HepG2 (cell line): ENCODE measurements around the gene CDCA5. TPM values are rescaled to one million over a fixed set of nuclear protein-coding genes. Genes with fewer than 3 reads are reported as not detected.
A peak's percentile ranks its signal among the peaks of the same experiment; 100 is the strongest.

ENCODE experiments used
- DPF2 ChIP-seq: sonication (generic); formaldehyde crosslinking; IDR thresholded peaks from 2 replicates; pipeline ENCODE4 v1.4.0; 2020; ENCODE audit warnings: mild to moderate bottlenecking, low read depth, missing genetic modification reagents, borderline replicate concordance
- ELF4 ChIP-seq: sonication (generic); formaldehyde crosslinking; IDR thresholded peaks from 2 replicates; pipeline ENCODE4 v1.5.0; 2020; ENCODE audit warnings: missing genetic modification reagents, mild to moderate bottlenecking, moderate library complexity, borderline replicate concordance
- HNF4A ChIP-seq: sonication (generic); formaldehyde crosslinking; IDR thresholded peaks from 2 replicates; pipeline ENCODE4 v1.4.0; 2020; ENCODE audit warnings: missing genetic modification reagents
- MAZ ChIP-seq, 2 experiments: sonication (generic) in 1 of 2; formaldehyde crosslinking in 1 of 2; IDR thresholded peaks; 2 replicates each; pipeline versions ENCODE4 v1.5.0 to v1.6.1; 2012 to 2020; ENCODE audit warnings: low read depth in 2 of 2, mild to moderate bottlenecking in 2 of 2, borderline replicate concordance in 1 of 2, improper control_type of control experiment in 1 of 2, low read length in 1 of 2, missing genetic modification reagents in 1 of 2, moderate library complexity in 1 of 2
- SSRP1 ChIP-seq: IDR thresholded peaks from 2 replicates; pipeline ENCODE4 v1.6.1; 2016; ENCODE audit warnings: control low read depth
- TEAD3 ChIP-seq: optimal IDR thresholded peaks from 2 replicates; pipeline ENCODE3; 2016; ENCODE audit warnings: borderline replicate concordance
- ZFX ChIP-seq: sonication (generic); formaldehyde crosslinking; IDR thresholded peaks from 2 replicates; pipeline ENCODE4 v1.4.0; 2020; ENCODE audit warnings: mild to moderate bottlenecking, low read depth, missing genetic modification reagents, moderate library complexity
- ZNF263 ChIP-seq: sonication (generic); formaldehyde crosslinking; IDR thresholded peaks from 2 replicates; pipeline ENCODE4 v1.4.0; 2020; ENCODE audit warnings: missing genetic modification reagents
- ZNF670 ChIP-seq: sonication (generic); formaldehyde crosslinking; IDR thresholded peaks from 2 replicates; pipeline ENCODE4 v1.8.0; 2022; ENCODE audit warnings: mild to moderate bottlenecking, missing genetic modification reagents, borderline replicate concordance
- ZNF816 ChIP-seq: sonication (generic); formaldehyde crosslinking; IDR thresholded peaks from 2 replicates; pipeline ENCODE4 v1.8.0; 2022; ENCODE audit warnings: missing genetic modification reagents, mild to moderate bottlenecking, borderline replicate concordance
- polyA plus RNA-seq, 8 experiments: library from polyadenylated mRNA; depleted of rRNA in 3 of 8; stranded (reverse) in 7 of 8; unstranded in 1 of 8; fragments of >200 nt; fragmentation: Illumina TruSeq in 4 of 8; extraction: Trizol in 4 of 8; gene quantifications; 2 replicates each; pipeline versions ENCODE4 v1.2.1 to v1.2.3, GENCODE V29; 2011 to 2016; ENCODE audit warnings: low read depth in 4 of 8, missing spikeins in 1 of 8, mixed read lengths in 1 of 8; ENCODE audit not compliant: insufficient read depth in 1 of 8
- total RNA-seq, 5 experiments: library from RNA; depleted of rRNA; stranded (reverse); fragments of >200 nt; fragmentation: Illumina TruSeq; extraction: Trizol; gene quantifications; 2 replicates each; pipeline ENCODE4 v1.2.3, GENCODE V29; 2016; ENCODE audit warnings: low read depth in 1 of 5
- TF ChIP-seq, protein P1 (sequence below): sonication (generic); formaldehyde crosslinking; IDR thresholded peaks from 2 replicates; pipeline ENCODE4 v1.4.0; 2020; ENCODE audit warnings: mild to moderate bottlenecking, low read depth, missing genetic modification reagents
- TF ChIP-seq, protein P2 (sequence below): sonication (generic); formaldehyde crosslinking; IDR thresholded peaks from 2 replicates; pipeline ENCODE4 v1.4.0; 2020; ENCODE audit warnings: low read depth, mild to moderate bottlenecking, missing genetic modification reagents
- TF ChIP-seq, protein P3 (sequence below): sonication (generic); formaldehyde crosslinking; IDR thresholded peaks from 2 replicates; pipeline ENCODE4 v1.8.1; 2023; ENCODE audit warnings: mild to moderate bottlenecking, missing genetic modification reagents
- TF ChIP-seq, protein P4 (sequence below): sonication (generic); formaldehyde crosslinking; IDR thresholded peaks from 2 replicates; pipeline ENCODE4 v1.4.0; 2020; ENCODE audit warnings: mild to moderate bottlenecking, missing genetic modification reagents
- TF ChIP-seq, protein P5 (sequence below): sonication (generic); formaldehyde crosslinking; IDR thresholded peaks from 2 replicates; pipeline ENCODE4 v1.9.0; 2022; ENCODE audit warnings: missing genetic modification reagents, mild to moderate bottlenecking, borderline replicate concordance
- TF ChIP-seq, protein P6 (sequence below): sonication (generic); formaldehyde crosslinking; conservative IDR thresholded peaks from 2 replicates; pipeline ENCODE4 v1.4.0; 2020; ENCODE audit warnings: missing genetic modification reagents

CDCA5 gene
- total and polyA plus RNA-seq, 2 of the 13 experiments (the other 11 are each of a cell fraction or from before 2014, with no cell fraction given), result 13.5 to 50.6 TPM

DNA sequence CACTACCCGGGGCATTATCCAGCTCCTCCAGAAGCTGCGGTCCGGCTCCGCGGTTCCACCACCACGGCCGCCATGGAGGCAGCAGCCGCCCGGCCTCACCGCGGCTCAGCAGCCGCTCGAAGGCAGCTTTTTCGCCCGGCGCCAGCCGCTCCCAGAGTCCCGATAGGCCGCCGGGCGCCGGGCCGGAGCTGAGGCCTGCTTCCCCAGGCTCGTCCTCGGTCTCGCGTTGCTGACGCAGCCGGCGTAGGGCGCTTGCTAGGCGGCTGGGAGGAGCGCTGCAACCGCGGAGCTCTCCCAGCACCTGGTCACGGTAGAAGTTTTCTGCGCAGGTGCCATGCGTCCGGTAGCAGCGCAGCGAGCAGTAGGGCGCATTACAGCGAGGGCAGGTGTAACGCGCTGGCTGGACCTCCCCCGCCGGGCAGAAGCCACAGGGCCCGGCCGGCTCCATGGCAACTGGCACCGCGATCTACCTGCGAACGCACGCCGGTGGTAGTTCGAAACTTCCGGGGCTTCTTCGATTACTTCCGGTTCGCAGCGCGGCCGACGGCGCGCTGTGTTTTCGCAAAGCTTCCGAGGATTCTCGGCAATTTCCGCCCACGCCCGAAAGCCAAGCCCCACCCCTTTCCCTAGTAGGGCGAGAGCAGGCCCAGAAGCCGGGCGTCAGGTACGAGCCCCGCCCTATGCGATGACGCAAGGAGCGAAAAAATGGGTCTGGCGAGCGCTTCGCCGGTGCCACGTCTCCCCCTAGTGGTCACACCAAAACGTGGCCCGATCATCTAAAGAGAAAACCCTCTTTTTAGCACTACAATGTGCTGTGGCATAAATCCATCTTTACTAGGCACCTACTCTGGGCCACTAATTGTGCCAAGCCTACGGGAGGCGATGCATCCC is 33.6 kb upstream of the CDCA5 start, which contains the start of gene ZNHIT2 (continued):
- TF ChIP-seq ZNF816 (CRISPR knock-in tag) (peak; percentile 80; the same call in 1 of the 2 replicates), ZFX (peak; percentile 99), TEAD3 (CRISPR knock-in tag) (peak; percentile 7), ZNF670 (CRISPR knock-in tag) (peak; percentile 87; the same call in 1 of the 2 replicates), DPF2 (CRISPR knock-in tag) (no peak), HNF4A (CRISPR knock-in tag) (peak; percentile 13; the same call in 1 of the 2 replicates), SSRP1 (CRISPR knock-in tag) (no peak; the same call in 1 of the 2 replicates), ELF4 (CRISPR knock-in tag) (peak; percentile 71; the same call in 1 of the 2 replicates), MAZ (IDR thresholded peaks at IDR 0.05; ENCODE audit: borderline replicate concordance, low read depth, low read length) (0 out of 2 replicates have a peak, but pooled peaks have one; percentile 53), MAZ (CRISPR knock-in tag; IDR thresholded peaks at IDR 0.05; ENCODE audit: low read depth) (peak; percentile 88), ZNF263 (CRISPR knock-in tag) (no peak; the same call in 1 of the 2 replicates)
- TF ChIP-seq, protein P1, sequence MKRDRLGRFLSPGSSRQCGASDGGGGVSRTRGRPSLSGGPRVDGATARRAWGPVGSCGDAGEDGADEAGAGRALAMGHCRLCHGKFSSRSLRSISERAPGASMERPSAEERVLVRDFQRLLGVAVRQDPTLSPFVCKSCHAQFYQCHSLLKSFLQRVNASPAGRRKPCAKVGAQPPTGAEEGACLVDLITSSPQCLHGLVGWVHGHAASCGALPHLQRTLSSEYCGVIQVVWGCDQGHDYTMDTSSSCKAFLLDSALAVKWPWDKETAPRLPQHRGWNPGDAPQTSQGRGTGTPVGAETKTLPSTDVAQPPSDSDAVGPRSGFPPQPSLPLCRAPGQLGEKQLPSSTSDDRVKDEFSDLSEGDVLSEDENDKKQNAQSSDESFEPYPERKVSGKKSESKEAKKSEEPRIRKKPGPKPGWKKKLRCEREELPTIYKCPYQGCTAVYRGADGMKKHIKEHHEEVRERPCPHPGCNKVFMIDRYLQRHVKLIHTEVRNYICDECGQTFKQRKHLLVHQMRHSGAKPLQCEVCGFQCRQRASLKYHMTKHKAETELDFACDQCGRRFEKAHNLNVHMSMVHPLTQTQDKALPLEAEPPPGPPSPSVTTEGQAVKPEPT (CRISPR knock-in tag), result no peak
- TF ChIP-seq, protein P2, sequence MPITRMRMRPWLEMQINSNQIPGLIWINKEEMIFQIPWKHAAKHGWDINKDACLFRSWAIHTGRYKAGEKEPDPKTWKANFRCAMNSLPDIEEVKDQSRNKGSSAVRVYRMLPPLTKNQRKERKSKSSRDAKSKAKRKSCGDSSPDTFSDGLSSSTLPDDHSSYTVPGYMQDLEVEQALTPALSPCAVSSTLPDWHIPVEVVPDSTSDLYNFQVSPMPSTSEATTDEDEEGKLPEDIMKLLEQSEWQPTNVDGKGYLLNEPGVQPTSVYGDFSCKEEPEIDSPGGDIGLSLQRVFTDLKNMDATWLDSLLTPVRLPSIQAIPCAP, result no peak
- TF ChIP-seq, protein P3, sequence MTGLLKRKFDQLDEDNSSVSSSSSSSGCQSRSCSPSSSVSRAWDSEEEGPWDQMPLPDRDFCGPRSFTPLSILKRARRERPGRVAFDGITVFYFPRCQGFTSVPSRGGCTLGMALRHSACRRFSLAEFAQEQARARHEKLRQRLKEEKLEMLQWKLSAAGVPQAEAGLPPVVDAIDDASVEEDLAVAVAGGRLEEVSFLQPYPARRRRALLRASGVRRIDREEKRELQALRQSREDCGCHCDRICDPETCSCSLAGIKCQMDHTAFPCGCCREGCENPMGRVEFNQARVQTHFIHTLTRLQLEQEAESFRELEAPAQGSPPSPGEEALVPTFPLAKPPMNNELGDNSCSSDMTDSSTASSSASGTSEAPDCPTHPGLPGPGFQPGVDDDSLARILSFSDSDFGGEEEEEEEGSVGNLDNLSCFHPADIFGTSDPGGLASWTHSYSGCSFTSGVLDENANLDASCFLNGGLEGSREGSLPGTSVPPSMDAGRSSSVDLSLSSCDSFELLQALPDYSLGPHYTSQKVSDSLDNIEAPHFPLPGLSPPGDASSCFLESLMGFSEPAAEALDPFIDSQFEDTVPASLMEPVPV (CRISPR knock-in tag), result no peak
- TF ChIP-seq, protein P4, sequence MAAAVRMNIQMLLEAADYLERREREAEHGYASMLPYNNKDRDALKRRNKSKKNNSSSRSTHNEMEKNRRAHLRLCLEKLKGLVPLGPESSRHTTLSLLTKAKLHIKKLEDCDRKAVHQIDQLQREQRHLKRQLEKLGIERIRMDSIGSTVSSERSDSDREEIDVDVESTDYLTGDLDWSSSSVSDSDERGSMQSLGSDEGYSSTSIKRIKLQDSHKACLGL (CRISPR knock-in tag), result 0 out of 2 replicates have a peak, but pooled peaks have one; percentile 71
- TF ChIP-seq, protein P5, sequence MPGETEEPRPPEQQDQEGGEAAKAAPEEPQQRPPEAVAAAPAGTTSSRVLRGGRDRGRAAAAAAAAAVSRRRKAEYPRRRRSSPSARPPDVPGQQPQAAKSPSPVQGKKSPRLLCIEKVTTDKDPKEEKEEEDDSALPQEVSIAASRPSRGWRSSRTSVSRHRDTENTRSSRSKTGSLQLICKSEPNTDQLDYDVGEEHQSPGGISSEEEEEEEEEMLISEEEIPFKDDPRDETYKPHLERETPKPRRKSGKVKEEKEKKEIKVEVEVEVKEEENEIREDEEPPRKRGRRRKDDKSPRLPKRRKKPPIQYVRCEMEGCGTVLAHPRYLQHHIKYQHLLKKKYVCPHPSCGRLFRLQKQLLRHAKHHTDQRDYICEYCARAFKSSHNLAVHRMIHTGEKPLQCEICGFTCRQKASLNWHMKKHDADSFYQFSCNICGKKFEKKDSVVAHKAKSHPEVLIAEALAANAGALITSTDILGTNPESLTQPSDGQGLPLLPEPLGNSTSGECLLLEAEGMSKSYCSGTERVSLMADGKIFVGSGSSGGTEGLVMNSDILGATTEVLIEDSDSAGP (CRISPR knock-in tag), result peak; percentile 74
- TF ChIP-seq, protein P6, sequence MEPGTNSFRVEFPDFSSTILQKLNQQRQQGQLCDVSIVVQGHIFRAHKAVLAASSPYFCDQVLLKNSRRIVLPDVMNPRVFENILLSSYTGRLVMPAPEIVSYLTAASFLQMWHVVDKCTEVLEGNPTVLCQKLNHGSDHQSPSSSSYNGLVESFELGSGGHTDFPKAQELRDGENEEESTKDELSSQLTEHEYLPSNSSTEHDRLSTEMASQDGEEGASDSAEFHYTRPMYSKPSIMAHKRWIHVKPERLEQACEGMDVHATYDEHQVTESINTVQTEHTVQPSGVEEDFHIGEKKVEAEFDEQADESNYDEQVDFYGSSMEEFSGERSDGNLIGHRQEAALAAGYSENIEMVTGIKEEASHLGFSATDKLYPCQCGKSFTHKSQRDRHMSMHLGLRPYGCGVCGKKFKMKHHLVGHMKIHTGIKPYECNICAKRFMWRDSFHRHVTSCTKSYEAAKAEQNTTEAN (CRISPR knock-in tag), result no peak
